AML-193 (cell line): ENCODE results near the gene TJP1.
"Not testable (repeated sequence)": the region's sequence is repeated elsewhere in the genome, so short reads cannot be mapped to it uniquely, and the experiment has no call there.

Experiments
- DNase-seq, 2 experiments: peaks; one replicate each; lab custom pipeline; 2025; lab: John Stamatoyannopoulos, UW

Gene TJP1

DNA sequence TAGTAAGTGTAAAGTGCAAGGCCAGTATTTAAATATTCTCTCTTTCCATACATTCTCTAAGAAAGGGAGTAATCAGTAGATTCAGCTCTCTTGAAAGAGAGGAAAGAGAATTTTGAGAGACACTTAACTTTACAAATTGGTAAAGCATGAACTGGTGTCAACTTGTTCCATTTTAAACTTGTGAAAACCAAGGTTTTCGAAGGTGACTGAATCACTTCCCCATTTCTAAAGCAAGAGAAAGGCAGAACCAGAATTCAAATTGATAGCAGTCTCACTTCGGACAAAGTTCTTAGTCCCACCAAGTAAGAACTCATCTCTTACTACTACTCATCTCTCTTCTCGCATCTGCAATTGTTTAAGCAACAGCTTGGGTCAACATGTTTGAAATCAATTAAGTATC is 22.4 kb downstream of the TJP1 start:
- DNase-seq, result no peak

DNA sequence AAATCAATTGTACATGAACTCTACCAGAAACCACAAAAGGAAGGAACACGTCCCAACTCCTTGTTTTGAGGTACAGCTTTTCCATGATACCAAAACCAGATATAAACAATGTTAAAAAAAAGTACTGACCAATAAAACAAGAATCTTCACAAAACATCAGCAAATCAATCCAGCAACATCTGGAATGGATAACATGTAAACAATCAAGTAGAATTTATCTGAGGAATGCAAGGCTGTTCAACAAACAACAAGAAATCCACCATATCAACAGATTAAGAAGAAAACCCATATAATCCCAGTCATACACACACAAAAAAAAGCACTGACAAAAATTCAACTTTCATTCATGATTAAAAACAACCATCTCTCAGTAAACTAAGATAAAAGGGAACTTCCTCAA is 26.7 kb downstream of the TJP1 start:
- DNase-seq, result no peak

DNA sequence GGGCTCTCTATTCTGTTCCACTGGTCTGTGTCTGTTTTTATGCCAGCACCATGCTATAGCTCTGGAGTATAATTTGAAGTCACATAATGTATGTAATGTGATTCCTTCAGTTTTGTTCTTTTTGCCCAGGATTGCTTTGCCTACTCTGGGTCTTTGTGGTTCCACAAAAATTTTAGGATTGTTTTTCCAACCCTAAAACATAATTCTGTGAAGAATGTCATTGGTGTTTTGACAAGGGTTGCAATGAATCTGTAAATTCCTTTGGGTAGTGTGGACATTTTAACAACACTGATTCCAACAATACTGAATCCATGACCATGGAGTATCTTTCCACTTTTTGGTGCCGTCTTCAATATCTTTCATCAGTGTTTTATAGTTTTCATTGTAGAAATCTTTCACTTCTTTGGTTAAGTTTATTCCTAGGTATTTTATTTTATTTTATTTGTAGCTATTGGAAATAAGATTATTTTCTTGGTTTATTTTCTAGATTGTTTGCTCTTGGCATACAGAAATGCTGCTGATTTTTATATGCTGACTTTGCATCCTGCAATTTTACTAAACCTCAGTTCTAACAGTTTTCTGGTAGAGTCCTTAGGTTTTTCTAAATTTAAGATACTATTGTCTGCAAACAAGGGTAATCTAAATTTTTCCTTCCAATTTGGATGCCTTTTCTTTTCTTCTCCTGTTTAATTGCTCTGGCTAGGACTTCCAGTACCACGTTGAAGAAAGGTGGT is 29.7 kb downstream of the TJP1 start:
- DNase-seq, result no peak

DNA sequence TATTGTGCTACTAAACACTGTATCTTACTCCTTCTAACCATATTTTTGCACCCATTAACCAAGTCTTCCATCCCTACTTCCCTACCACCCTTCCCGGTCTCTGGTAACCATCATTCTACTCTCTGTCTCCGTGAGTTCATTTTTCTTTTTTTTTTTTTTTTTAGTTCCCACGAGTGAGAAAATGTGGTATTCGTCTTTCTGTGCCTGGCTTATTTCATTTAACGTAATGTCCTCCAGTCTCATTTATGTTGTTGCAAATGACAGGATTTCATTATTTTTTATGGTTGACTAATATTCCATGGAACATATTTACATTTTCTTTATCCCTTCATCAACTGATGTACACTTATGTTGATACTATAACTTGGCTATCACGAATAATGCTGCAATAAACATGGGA is 31.7 kb downstream of the TJP1 start:
- DNase-seq, result no peak

DNA sequence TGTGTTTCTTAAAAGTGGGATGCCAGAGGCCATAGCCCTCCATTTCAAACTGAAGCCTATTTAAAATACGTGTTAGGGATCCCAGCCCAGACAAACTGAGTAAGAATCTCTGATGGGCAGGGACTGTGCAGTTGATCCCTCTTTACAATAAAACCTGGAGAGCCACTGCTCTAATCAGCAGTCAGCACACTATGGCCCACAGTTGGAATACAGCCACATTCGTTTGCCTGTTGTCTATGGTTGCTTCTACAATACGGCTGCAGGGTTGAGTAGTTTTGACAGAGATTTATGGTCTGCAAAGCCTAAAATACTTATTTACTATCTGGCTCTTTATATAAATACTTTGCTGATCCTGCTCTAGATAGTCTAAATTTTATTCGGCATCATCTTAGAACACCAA is 32.4 kb downstream of the TJP1 start:
- DNase-seq, result no peak

DNA sequence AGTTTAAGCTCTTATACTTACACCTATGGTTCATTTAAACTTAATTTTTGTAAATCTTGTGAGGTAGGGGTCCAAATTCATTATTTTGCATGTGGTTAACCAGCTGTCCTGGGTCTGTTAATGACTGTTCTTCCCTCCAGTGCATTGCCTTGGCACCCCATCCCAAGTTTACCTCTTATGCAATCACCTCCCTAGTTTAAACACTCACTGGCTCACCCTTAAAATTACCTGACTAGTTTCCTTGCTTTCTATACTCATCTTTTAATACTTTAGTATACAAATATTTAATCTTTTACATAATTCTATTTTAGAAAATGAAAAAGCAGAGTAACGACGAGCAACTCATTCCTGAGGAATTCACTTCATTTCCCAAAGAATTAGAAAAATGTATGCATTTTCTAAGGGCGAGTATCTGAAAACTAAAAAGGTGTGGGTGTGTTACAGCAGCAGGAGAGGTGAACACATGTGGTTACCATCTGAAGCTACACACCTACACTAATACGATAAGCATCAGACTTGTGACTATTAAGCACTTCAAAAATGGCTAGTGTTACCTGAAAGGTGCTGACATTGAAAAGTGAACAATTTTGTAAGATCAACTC is 33.7 kb downstream of the TJP1 start:
- DNase-seq, result no peak

DNA sequence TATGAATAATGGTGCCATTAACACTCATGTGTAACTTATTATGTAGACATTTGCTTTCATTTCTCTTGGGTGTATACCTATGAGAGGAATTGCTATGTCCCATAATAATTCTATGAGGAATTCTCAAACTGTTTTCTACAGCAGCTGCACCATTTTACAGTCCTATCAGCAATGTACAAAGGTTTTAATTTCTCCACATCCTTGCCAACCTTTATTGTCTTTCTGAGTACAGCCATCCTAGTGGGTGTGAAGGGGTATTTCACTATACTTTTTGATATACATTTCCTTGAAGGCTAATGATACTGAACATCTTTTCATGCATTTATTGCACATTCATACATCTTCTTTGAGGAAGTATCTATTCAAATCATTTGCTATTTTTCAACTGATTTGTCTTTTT is 34.5 kb downstream of the TJP1 start:
- no peak for DNase-seq

DNA sequence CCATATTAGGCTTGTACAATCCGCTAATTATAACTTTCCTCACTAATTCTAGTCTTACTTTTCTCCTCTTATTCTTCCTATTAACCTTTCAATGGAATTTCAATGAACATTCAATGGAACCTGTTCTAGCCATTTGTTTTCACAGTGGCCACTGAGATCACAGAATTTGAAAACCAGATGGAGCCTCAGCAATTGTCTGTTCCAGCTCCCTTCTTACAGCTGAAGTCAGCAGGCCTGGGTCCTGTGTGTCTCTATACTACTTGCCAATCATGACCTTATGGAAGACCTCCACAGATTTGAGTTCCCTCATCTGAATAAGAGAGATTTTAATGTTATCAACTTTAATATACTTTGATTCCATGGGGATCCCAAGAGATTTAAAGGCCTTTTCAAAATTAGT is 36.6 kb downstream of the TJP1 start:
- DNase-seq, result no peak

DNA sequence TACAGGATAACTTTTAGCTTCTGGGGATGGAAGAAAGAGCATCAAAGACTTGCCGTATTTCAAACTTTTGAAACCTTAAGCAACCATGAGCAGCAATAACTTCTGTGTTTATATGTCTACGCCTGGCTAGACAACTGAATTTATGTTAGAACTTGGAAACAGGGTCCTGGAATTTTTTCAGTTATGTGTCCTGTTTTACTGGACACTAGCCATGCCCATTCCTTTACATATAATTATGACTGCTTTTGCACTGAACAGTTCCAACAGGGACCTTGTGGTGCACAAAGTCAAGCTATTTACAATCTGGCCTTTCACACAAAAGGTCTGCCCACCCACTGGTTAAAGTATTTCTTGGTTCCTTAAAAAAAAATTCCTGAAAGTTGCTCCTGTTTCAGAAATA is 37.1 kb downstream of the TJP1 start:
- DNase-seq, result no peak

DNA sequence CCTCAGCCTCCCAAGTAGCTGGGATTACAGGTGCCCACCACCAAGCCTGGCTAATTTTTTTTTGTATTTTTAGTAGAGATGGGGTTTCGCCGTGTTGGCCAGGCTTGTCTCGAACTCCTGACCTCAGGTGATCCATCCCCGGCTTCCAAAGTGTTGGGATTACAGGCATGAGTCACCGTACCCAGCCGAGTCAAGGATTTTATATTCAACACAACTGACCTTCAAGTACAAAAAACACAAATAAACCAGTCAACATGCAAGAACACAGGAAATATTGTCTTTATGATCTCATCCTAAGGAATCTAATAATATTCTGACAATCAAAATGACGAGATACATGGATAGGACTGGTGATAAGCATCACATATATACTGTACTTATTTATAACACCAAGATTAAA is 37.9 kb downstream of the TJP1 start:
- no peak for DNase-seq

DNA sequence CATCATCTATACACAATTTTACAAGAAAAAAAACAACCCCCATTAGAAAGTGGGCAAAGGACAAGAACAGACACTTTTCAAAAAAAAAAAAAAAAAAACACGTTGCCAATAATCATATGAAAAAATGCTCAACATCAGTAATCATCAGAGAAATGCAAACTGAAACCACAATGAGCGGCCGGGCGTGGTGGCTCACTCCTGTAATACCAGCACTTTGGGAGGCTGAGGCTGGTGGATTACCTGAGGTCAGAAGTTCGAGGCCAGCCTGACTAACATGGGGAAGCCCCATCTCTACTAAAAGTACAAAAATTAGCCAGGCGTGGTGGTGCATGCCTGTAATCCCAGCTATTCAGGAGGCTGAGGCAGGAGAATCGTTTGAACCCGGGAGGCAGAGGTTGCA is 39.5 kb downstream of the TJP1 start:
- DNase-seq, result not testable (repeated sequence)

DNA sequence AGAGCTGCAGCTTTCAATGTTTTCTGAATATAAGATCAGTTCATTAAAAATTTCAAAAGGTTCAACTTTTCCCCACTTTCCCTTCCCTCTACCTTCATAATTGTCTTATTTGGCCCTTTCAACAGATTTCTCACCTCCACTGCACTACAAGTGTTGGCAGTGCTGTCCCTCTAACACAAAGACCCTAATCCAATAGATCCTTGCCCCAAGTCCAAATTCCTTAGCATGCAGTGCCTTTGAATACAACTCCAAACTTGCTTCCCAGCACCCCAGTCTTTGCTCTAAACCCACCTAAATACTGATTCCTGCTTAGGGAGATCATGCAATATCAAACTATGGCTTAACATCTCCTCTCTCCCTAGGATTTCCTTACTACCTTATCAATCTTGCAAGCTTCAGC is 43.9 kb downstream of the TJP1 start:
- DNase-seq, result no peak

DNA sequence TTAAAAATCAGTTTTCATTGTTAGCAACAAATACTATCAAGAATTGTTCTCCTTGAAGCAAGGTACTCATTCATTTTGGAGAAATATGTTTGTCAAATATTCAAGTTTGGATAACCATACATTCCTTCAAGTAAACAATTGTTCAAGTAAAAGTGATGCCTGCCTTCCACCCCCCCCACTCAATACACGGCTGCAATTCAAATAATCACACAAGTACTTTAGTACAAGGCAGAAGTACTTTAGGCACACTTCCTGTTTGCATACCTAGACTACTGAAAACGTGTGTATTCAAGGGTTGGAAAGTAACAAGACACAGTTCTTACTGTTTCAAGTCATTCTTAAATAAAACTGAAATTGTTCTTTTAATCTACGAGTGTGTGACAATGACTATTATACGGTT is 45.4 kb downstream of the TJP1 start:
- no peak for DNase-seq

DNA sequence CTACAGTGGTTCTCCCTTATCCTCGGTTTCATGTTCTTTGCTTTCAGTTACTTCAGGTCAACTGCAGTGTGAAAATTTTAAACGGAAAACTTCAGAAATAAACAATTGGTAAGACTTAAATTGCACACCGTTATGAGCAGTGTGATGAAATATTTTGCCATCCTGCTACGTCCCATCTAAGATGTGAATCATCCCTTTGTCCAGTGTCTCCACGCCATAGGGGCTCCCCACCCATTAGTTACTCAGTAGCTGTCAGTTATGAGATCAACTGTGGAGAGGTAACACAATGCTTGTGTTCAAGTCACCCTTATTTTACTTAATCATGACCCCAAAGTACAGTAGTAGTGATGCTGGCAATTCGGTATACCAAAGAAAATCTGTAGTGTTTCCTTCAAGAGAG is 47.4 kb downstream of the TJP1 start:
- DNase-seq, result no peak

DNA sequence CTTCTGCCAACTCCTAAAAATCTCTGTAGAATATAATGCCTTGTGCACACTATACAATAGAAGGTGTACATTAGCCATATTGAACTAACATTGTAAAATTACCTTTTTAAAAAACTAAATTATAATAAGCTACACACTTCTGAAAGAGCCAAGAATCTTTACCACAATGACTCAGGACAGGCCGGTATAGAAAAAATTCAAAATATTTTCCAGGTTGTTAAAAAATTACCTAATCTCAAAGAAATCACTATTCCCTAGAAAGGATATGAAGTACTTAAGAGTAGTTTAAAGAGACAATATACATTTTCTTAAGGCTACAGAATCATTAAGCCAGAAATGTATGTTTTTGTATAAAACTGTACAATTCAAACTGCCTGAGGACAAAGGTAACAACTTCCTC is 48.5 kb downstream of the TJP1 start:
- DNase-seq, result no peak

DNA sequence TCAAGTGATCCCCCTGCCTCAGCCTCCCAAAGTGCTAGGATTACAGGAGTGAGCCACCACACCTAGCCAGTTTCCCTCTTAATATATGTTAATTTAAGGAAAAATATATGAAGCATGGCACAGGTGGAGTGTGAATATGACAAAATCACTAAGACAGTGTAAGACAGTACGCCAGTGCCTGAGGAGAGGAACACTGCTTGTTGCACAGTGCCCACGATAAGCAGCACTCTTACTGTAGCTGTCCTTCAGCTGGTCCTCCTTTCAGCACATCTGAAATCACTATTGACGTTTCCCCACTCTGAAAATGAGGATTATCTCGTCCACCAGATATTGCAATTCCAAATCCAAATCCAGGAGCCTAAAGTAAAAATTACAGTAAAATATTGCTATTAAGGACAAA is 49.3 kb downstream of the TJP1 start:
- DNase-seq, result no peak

DNA sequence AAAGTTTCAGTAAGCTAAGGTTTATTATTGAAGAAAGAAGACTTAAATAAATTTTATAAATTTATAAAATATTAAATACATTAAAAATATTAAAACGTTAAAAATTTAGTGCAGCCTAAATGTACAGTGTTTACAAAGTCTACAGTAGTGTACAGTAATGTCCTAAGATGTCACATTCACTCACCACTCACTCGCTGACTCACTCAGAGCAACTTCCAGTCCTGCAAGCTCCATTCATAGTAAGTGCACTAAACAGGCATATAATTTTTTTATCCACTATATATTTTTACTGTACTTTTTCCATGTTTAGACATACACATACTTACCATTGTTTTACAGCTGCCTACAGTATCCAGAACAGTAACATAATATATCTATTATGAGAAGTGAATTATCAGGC is 51.5 kb downstream of the TJP1 start:
- no peak for DNase-seq

DNA sequence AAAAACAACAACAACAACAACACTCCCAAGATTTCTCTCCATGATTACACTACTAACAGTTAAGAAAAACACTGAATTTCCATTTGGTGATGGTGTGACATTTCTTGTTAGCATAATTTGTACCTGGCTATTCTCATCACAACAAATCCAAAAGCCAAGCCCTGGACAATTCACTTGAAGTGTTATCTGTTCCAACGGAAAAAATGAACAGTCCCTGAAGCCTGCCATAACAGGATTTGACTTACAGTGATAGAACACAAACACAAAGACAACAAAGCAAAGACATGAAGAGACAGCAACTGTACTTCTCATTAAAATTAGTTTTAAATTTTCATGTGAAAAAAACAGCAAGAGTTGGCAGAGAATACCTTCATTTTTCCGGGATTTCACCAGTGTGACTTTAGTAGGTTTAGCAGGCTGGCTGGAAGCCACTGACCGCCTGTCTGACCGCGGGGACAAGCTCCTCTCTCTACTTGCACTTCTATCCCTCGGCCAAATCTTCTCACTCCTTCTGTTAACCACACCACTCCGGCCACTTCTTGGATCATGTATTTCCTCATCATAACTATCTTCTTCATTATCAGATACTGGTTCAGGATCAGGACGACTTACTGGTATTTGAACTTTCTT is 56.3 kb downstream of the TJP1 start:
- DNase-seq, result no peak

DNA sequence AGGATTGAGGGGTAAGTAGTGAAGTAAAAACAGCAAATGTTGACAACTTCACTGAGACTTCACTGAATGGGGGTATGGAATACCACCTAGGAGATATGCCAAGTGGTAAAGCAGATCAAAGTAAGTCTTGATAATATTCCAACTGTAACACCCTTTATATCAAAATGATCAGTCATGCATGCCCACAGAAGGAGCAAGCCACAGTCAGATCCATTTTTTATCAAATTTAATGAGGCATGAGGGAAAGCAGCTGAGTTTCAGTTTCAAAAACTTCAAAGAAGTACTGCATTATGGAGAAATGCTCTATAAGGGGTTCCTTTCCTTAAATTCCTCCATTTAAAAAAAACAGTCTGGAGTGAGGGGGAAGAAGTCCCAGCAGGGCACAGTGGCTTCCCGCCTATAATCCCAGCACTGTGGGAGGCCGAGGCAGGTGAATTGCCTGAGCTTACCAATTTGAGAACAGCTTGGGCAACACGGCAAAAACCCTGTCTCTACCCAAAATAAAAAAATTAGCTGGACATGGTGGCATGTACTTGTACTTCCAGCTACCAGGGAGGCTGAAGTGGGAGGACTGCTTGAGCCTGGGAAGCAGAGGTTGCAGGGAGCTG is 56.9 kb downstream of the TJP1 start:
- no peak for DNase-seq

DNA sequence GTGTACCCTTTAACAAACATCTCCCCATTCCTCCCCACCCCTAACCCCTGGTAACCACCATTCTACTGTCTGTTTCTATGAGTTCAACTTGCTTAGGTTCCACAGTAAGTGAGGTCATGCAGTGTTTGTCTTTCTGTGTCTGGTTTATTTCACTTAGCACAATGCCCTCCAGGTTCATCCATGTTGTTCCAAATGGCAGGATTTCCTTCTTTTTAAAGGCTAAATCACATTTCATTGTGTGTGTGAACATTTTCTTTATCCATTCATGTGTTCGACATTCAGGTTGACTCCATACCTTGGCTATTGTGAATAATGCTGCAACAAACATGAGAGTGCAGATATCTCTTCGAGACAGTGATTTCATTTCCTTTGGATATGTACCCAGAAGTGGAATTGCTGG is 62.7 kb downstream of the TJP1 start:
- DNase-seq, result no peak

DNA sequence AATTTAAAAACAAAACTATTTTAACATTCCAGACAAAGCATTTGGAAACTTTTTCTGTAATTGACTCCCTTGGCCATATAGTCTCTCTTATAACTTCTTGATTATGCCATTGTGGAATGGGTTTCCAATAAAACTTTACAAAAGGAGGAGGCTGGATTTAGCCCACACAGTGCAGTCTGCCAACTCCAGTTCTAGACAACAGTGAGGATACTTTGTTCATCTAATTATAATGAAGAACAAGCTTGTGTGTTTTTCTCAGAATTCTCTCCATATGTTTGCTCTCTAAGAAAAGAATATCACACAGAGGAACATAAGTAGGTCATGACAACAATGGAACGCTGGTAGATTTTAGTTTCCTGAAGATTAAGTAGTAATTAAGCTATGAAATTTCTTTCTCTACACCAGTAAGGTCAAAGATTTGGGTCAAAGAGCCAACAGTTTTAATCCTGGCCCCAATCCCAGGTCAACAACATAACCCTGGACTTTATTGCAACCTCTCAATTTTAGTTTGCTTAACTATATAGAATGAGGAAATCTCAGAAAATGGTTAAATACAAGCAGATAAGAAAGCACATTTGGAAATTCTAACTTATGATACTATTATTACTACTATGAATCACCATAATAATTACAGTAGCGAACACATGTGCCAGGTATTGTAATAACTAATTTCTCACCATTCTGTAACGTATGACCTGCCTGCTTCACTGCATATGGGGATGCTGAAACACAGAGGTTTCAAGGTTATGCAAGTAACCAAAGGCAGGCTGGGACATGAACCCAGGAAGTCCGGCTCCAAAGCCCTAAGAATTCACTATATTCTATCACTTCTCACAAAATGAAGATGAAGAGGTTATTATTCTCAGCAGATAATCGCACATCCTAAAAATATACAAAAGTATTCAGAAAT is 65.7 kb downstream of the TJP1 start:
- DNase-seq, result no peak

DNA sequence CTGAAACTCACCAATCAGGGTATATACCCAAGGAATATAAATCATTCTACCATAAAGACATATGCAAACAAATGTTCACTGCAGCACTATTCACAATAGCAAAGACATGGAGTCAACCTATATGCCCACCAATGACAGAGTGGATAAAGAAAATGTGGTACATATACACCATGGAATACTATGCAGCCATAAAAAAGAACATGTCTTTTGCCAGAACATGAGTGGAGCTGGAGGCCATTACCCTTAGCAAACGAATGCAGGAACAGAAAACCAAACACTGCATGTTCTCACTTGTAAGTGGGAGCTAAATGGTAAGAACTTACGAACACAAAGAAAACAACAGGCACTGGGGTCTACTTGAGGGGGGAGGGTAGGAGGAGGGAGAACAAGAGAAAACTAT is 68.3 kb downstream of the TJP1 start:
- DNase-seq, result not testable (repeated sequence)
